ENCODE data around the gene COLEC12.

COLEC12 gene

GRCh38 chr18:449374-449773 is 51.1 kb downstream of the COLEC12 start:
- no peak overlapping the region for H3K4me2 ChIP-seq (ENCODE audit: low read depth, low read length, poor library complexity, severe bottlenecking)
- no peak overlapping the region for H2AFZ ChIP-seq (ENCODE audit: low read length)
- H3K9ac ChIP-seq (ENCODE audit: low read depth, low read length, poor library complexity, severe bottlenecking), result no peak overlapping the region
- H4K20me1 ChIP-seq (ENCODE audit: insufficient read depth, low read length, poor library complexity, severe bottlenecking), result no peaks in the 10 kb centered on the region
- H3K9me2 ChIP-seq (replicated peaks; ENCODE audit: low read depth, low read length), result no peaks in the 10 kb centered on the region
- no peaks in the 10 kb centered on the region for H3K36me3 ChIP-seq (ENCODE audit: insufficient read depth, low read length)
- H3K79me2 ChIP-seq (ENCODE audit: insufficient read depth, low read length), result no peaks in the 10 kb centered on the region
- TF ChIP-seq EZH2phosphoT487 (IDR thresholded peaks at IDR 0.05; ENCODE audit: borderline replicate concordance), result no peak
- TF ChIP-seq, protein P1, sequence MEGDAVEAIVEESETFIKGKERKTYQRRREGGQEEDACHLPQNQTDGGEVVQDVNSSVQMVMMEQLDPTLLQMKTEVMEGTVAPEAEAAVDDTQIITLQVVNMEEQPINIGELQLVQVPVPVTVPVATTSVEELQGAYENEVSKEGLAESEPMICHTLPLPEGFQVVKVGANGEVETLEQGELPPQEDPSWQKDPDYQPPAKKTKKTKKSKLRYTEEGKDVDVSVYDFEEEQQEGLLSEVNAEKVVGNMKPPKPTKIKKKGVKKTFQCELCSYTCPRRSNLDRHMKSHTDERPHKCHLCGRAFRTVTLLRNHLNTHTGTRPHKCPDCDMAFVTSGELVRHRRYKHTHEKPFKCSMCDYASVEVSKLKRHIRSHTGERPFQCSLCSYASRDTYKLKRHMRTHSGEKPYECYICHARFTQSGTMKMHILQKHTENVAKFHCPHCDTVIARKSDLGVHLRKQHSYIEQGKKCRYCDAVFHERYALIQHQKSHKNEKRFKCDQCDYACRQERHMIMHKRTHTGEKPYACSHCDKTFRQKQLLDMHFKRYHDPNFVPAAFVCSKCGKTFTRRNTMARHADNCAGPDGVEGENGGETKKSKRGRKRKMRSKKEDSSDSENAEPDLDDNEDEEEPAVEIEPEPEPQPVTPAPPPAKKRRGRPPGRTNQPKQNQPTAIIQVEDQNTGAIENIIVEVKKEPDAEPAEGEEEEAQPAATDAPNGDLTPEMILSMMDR (conservative IDR thresholded peaks at IDR 0.05; ENCODE audit: low read length), result no peak
- H3K9me3 ChIP-seq (ENCODE audit: insufficient read depth, low read depth, low read length), result peaks cover 20% of the 10 kb centered on the region; the same call in 1 of the 2 replicates
- H3F3A ChIP-seq (ENCODE audit: low read depth), result no peaks in the 10 kb centered on the region
- H3K4me3 ChIP-seq (ENCODE audit: low read length, poor library complexity, severe bottlenecking), result no peak overlapping the region
- no peaks in the 10 kb centered on the region for H3K27me3 ChIP-seq (ENCODE audit: insufficient read depth, low read length, poor library complexity, severe bottlenecking)
- no peaks in the 10 kb centered on the region for H3K4me1 ChIP-seq (ENCODE audit: insufficient read depth, low read length, poor library complexity, severe bottlenecking)

GRCh38 chr18:448116-448790 is 52.2 kb downstream of the COLEC12 start:
- Histone ChIP-seq H3F3A (ENCODE audit: low read depth) (no peaks in the 10 kb centered on the region), H3K36me3 (ENCODE audit: insufficient read depth, low read length) (no peaks in the 10 kb centered on the region), H3K9ac (ENCODE audit: low read depth, low read length, poor library complexity, severe bottlenecking) (no peak overlapping the region), H3K9me3 (ENCODE audit: insufficient read depth, low read depth, low read length) (peaks cover 20% of the 10 kb centered on the region; the same call in 1 of the 2 replicates), H3K79me2 (ENCODE audit: insufficient read depth, low read length) (no peaks in the 10 kb centered on the region), H3K27me3 (ENCODE audit: insufficient read depth, low read length, poor library complexity, severe bottlenecking) (no peaks in the 10 kb centered on the region), H3K4me1 (ENCODE audit: insufficient read depth, low read length, poor library complexity, severe bottlenecking) (no peaks in the 10 kb centered on the region), H2AFZ (ENCODE audit: low read length) (no peak overlapping the region), H3K4me2 (ENCODE audit: low read depth, low read length, poor library complexity, severe bottlenecking) (no peak overlapping the region), H4K20me1 (ENCODE audit: insufficient read depth, low read length, poor library complexity, severe bottlenecking) (no peaks in the 10 kb centered on the region), H3K4me3 (ENCODE audit: low read length, poor library complexity, severe bottlenecking) (no peak overlapping the region), H3K9me2 (replicated peaks; ENCODE audit: low read depth, low read length) (no peaks in the 10 kb centered on the region)
- no peak for TF ChIP-seq EZH2phosphoT487 (IDR thresholded peaks at IDR 0.05; ENCODE audit: borderline replicate concordance)
- TF ChIP-seq, protein P1 (conservative IDR thresholded peaks at IDR 0.05; ENCODE audit: low read length), result no peak

- H3K4me1 ChIP-seq (ENCODE audit: insufficient read depth, low read length, poor library complexity, severe bottlenecking), result no peaks in the 10 kb centered on the region
- H3K9me2 ChIP-seq (replicated peaks; ENCODE audit: low read depth, low read length), result no peaks in the 10 kb centered on the region
- H4K20me1 ChIP-seq (ENCODE audit: insufficient read depth, low read length, poor library complexity, severe bottlenecking), result no peaks in the 10 kb centered on the region
- H2AFZ ChIP-seq (ENCODE audit: low read length), result no peak overlapping the region
- H3K9ac ChIP-seq (ENCODE audit: low read depth, low read length, poor library complexity, severe bottlenecking), result no peak overlapping the region
- no peaks in the 10 kb centered on the region for H3F3A ChIP-seq (ENCODE audit: low read depth)
- H3K4me3 ChIP-seq (ENCODE audit: low read length, poor library complexity, severe bottlenecking), result no peak overlapping the region
- TF ChIP-seq EZH2phosphoT487 (IDR thresholded peaks at IDR 0.05; ENCODE audit: borderline replicate concordance), result no peak
- TF ChIP-seq, protein P1 (conservative IDR thresholded peaks at IDR 0.05; ENCODE audit: low read length), result no peak
- no peak overlapping the region for H3K4me2 ChIP-seq (ENCODE audit: low read depth, low read length, poor library complexity, severe bottlenecking)
- H3K79me2 ChIP-seq (ENCODE audit: insufficient read depth, low read length), result no peaks in the 10 kb centered on the region
- no peaks in the 10 kb centered on the region for H3K36me3 ChIP-seq (ENCODE audit: insufficient read depth, low read length)
- H3K9me3 ChIP-seq (ENCODE audit: insufficient read depth, low read depth, low read length), result peaks cover 20% of the 10 kb centered on the region; the same call in 1 of the 2 replicates
- no peaks in the 10 kb centered on the region for H3K27me3 ChIP-seq (ENCODE audit: insufficient read depth, low read length, poor library complexity, severe bottlenecking)
Observed at GRCh38 chr18:446941-447560, 53.5 kb downstream of the COLEC12 start.
